AG04449 (cell line): Measurements from ENCODE around the gene KIF14.
"Not testable (repeated sequence)": the region's sequence is repeated elsewhere in the genome, so short reads cannot be mapped to it uniquely, and the experiment has no call there.

Experiments
- CTCF ChIA-PET: fragments of 350-600 bp; formaldehyde crosslinking; extraction: SDS; loops from one replicate; lab custom pipeline; 2021; ENCODE audit warnings: antibody characterized with exemption; lab: Yijun Ruan, JAX
- POLR2A ChIA-PET: fragments of 400-600, 350-600 bp; formaldehyde crosslinking; extraction: SDS; loops from one replicate; lab custom pipeline; 2020; ENCODE audit warnings: antibody characterized with exemption, inconsistent platforms; lab: Yijun Ruan, JAX
- DNase-seq: peaks from one replicate; pipeline ENCODE4 v3.0.0-alpha.2; 2010; ENCODE audit warnings: low read depth, low spot score
- H3K4me3 ChIP-seq: 2 replicates; pipeline ENCODE4 v1.5.1; 2011; ENCODE audit warnings: low read depth, mild to moderate bottlenecking, control low read depth, low read length
- TF ChIP-seq, protein P1 (sequence below): IDR thresholded peaks from one replicate; pipeline ENCODE4 v1.5.1; 2011; ENCODE audit warnings: mild to moderate bottlenecking, moderate library complexity, low read length, control low read depth, inconsistent platforms; ENCODE audit not compliant: insufficient read depth; ENCODE audit errors: missing control alignments

The KIF14 gene

GRCh38 chr1:200528858-200529606, 91.5 kb downstream of the KIF14 start:
- no peak for DNase-seq
- POLR2A ChIA-PET, result no interaction called here
- H3K4me3 ChIP-seq, result no peak overlapping the region
- CTCF ChIA-PET, result interaction anchor here (0.6 to 1.9 kb wide), 4 partner anchors 19 to 274 kb away, joined by 3 to 5 read pairs (median 4); no protein-coding TSS in a partner anchor
- TF ChIP-seq, protein P1, sequence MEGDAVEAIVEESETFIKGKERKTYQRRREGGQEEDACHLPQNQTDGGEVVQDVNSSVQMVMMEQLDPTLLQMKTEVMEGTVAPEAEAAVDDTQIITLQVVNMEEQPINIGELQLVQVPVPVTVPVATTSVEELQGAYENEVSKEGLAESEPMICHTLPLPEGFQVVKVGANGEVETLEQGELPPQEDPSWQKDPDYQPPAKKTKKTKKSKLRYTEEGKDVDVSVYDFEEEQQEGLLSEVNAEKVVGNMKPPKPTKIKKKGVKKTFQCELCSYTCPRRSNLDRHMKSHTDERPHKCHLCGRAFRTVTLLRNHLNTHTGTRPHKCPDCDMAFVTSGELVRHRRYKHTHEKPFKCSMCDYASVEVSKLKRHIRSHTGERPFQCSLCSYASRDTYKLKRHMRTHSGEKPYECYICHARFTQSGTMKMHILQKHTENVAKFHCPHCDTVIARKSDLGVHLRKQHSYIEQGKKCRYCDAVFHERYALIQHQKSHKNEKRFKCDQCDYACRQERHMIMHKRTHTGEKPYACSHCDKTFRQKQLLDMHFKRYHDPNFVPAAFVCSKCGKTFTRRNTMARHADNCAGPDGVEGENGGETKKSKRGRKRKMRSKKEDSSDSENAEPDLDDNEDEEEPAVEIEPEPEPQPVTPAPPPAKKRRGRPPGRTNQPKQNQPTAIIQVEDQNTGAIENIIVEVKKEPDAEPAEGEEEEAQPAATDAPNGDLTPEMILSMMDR, result no peak

DNA sequence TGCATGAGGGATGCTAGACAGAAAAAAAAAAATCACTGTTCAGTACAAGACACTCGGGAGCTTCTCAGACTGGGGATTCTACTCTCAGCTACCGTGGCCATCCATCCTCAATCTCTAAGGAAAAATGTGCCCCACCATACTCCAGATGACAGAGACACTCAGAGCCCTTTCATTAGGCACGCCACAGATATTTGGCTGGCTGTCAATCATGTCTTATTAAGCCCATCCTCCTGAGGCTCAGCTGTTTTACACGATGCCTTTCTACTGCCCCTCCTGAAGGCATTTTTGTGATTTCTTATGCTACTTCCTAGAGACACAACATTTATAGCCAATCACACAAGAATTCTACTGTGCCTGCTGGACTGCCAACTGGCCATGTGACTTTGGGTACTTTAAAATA, 92.9 kb downstream of the KIF14 start:
- ChIA-PET POLR2A (no interaction called here), CTCF (interaction anchor here (1.0 to 1.5 kb wide), 3 partner anchors 21 to 843 kb away, joined by 3 to 5 read pairs (median 5); no protein-coding TSS in a partner anchor)
- no peak overlapping the region for H3K4me3 ChIP-seq
- TF ChIP-seq, protein P1, result no peak
- DNase-seq, result no peak

- ChIA-PET CTCF (interaction anchor here (1.0 to 1.5 kb wide), 3 partner anchors 21 to 842 kb away, joined by 3 to 5 read pairs (median 5); no protein-coding TSS in a partner anchor), POLR2A (no interaction called here)
- no peak for DNase-seq
- H3K4me3 ChIP-seq, result no peak overlapping the region
- TF ChIP-seq, protein P1, result no peak
Observed at GRCh38 chr1:200526709-200527612, 93.6 kb downstream of the KIF14 start.

GRCh38 chr1:200525090-200525987, 95.2 kb downstream of the KIF14 start:
- ChIA-PET POLR2A (no interaction called here), CTCF (no interaction called here)
- TF ChIP-seq, protein P1, result no peak
- DNase-seq, result no peak
- H3K4me3 ChIP-seq, result no peak overlapping the region

- POLR2A ChIA-PET, result interaction anchor here (0.6 kb wide), 1 partner anchor 10 kb away, joined by 3 read pairs; no protein-coding TSS in a partner anchor
- DNase-seq, CTCF ChIA-PET, H3K4me3 ChIP-seq: not testable (repeated sequence)
Observed at GRCh38 chr1:200524551-200524950, 96.0 kb downstream of the KIF14 start.

- ChIA-PET POLR2A (interaction anchor here (0.6 kb wide), 1 partner anchor 11 kb away, joined by 3 read pairs; no protein-coding TSS in a partner anchor), CTCF (interaction anchor here (0.6 kb wide), 1 partner anchor 122 kb away, joined by 3 read pairs; no protein-coding TSS in a partner anchor)
- DNase-seq, result no peak
- TF ChIP-seq, protein P1, result no peak
- no peak overlapping the region for H3K4me3 ChIP-seq
Observed at GRCh38 chr1:200524092-200524491, 96.5 kb downstream of the KIF14 start.
